Effector memory CD8-positive, alpha-beta T cell (primary cell): ENCODE data around the gene LRIT3.

Experiments used
- ATAC-seq: fragments of 150-1000 bp; cut with Tn5 transposase; replicated peaks from 2 replicates; pipeline ENCODE4 v1.10.0; 2021; ENCODE audit warnings: mild to moderate bottlenecking, moderate library complexity
- DNase-seq, 3 experiments: peaks; one replicate each; pipeline ENCODE4 v3.0.0; 2021
- H3K27ac Mint-ChIP-seq, 2 donors: one replicate each; pipeline ENCODE4 v1.8.0; 2022; ENCODE audit warnings: mild to moderate bottlenecking in 2 of 2, mixed read lengths in 2 of 2, moderate library complexity in 2 of 2
- H3K27me3 Mint-ChIP-seq, 2 donors: one replicate each; pipeline ENCODE4 v1.8.0; 2022; ENCODE audit warnings: mixed read lengths in 2 of 2
- H3K36me3 Mint-ChIP-seq: one replicate; pipeline ENCODE4 v1.8.0; 2022; ENCODE audit warnings: mild to moderate bottlenecking, moderate library complexity, mixed read lengths; ENCODE audit not compliant: insufficient read depth
- H3K4me1 Mint-ChIP-seq, 2 donors: one replicate each; pipeline ENCODE4 v1.8.0; 2022; ENCODE audit warnings: low read depth in 2 of 2, mixed read lengths in 2 of 2
- H3K4me3 Mint-ChIP-seq, 2 donors: one replicate each; pipeline ENCODE4 v1.8.0; 2022; ENCODE audit warnings: mild to moderate bottlenecking in 2 of 2, mixed read lengths in 2 of 2, moderate library complexity in 2 of 2
- H3K9me3 Mint-ChIP-seq, 2 donors: one replicate each; pipeline ENCODE4 v1.8.0; 2022; ENCODE audit warnings: mixed read lengths in 2 of 2

Gene LRIT3

GRCh38 chr4:109887071-109887470, 39.2 kb downstream of the LRIT3 start:
- Mint-ChIP-seq H3K4me1 (no peaks in the 10 kb centered on the region), H3K27me3 (no peaks in the 10 kb centered on the region), H3K36me3 (no peaks in the 10 kb centered on the region), H3K4me3 (no peak overlapping the region), H3K27ac (no peak overlapping the region), H3K9me3 (no peaks in the 10 kb centered on the region)
- DNase-seq (no peak), ATAC-seq (no peak)

- Mint-ChIP-seq H3K27ac (no peak overlapping the region), H3K36me3 (no peaks in the 10 kb centered on the region), H3K27me3 (peaks cover 0 to 7% of the 10 kb centered on the region in 2 donors), H3K9me3 (no peaks in the 10 kb centered on the region), H3K4me1 (no peaks in the 10 kb centered on the region), H3K4me3 (no peak overlapping the region)
- ATAC-seq: no peak
- no peak for DNase-seq
Measured at GRCh38 chr4:109890076-109890475, 42.2 kb downstream of the LRIT3 start.

- Mint-ChIP-seq H3K27ac (no peak overlapping the region), H3K9me3 (peaks cover 0 to 5% of the 10 kb centered on the region in 2 donors), H3K4me3 (no peak overlapping the region), H3K27me3 (peaks cover 50 to 57% of the 10 kb centered on the region in 2 donors), H3K4me1 (no peaks in the 10 kb centered on the region), H3K36me3 (no peaks in the 10 kb centered on the region)
- ATAC-seq (no peak), DNase-seq (no peak)
Measured at GRCh38 chr4:109902559-109903251, 54.8 kb downstream of the LRIT3 start.

GRCh38 chr4:109908731-109909130, 60.8 kb downstream of the LRIT3 start:
- Mint-ChIP-seq H3K4me1 (no peaks in the 10 kb centered on the region), H3K27ac (no peak overlapping the region), H3K4me3 (no peak overlapping the region), H3K27me3 (peaks cover 62 to 76% of the 10 kb centered on the region in 2 donors), H3K9me3 (peaks cover 0 to 5% of the 10 kb centered on the region in 2 donors), H3K36me3 (no peaks in the 10 kb centered on the region)
- DNase-seq: no peak
- ATAC-seq: no peak

GRCh38 chr4:109910256-109910655, 62.3 kb downstream of the LRIT3 start:
- peaks cover 62 to 75% of the 10 kb centered on the region in 2 donors for H3K27me3 Mint-ChIP-seq
- no peaks in the 10 kb centered on the region for H3K36me3 Mint-ChIP-seq
- no peak overlapping the region for H3K27ac Mint-ChIP-seq
- no peaks in the 10 kb centered on the region for H3K4me1 Mint-ChIP-seq
- ATAC-seq (no peak), DNase-seq (no peak)
- H3K9me3 Mint-ChIP-seq: peaks cover 0 to 5% of the 10 kb centered on the region in 2 donors
- H3K4me3 Mint-ChIP-seq: no peak overlapping the region

GRCh38 chr4:109912706-109913595, 65.0 kb downstream of the LRIT3 start, which contains the start of gene EGF:
EGF (plus strand) TSS chr4:109912883; CDS start chr4:109913336, 453 bp downstream.
- no peak for ATAC-seq
- H3K4me1 Mint-ChIP-seq: no peaks in the 10 kb centered on the region
- no peak for DNase-seq
- H3K4me3 Mint-ChIP-seq: no peak within 1 kb of the TSS
- H3K9me3 Mint-ChIP-seq: no peaks in the 10 kb centered on the region
- H3K27ac Mint-ChIP-seq: no peak within 1 kb of the TSS
- H3K36me3 Mint-ChIP-seq: no peaks in the 10 kb centered on the region
- peaks cover 50 to 63% of the 10 kb centered on the region in 2 donors for H3K27me3 Mint-ChIP-seq

- Mint-ChIP-seq H3K9me3 (no peaks in the 10 kb centered on the region), H3K27me3 (peaks cover 56 to 67% of the 10 kb centered on the region in 2 donors), H3K36me3 (no peaks in the 10 kb centered on the region), H3K4me3 (no peak overlapping the region), H3K4me1 (no peaks in the 10 kb centered on the region), H3K27ac (no peak overlapping the region)
- DNase-seq (no peak), ATAC-seq (no peak)
Measured at GRCh38 chr4:109913596-109914241, 65.8 kb downstream of the LRIT3 start.

- Mint-ChIP-seq H3K27me3 (peaks cover 56 to 68% of the 10 kb centered on the region in 2 donors), H3K4me3 (no peak overlapping the region), H3K9me3 (no peaks in the 10 kb centered on the region), H3K27ac (no peak overlapping the region), H3K36me3 (no peaks in the 10 kb centered on the region), H3K4me1 (no peaks in the 10 kb centered on the region)
- no peak for DNase-seq
- ATAC-seq: no peak
Measured at GRCh38 chr4:109914322-109914721, 66.4 kb downstream of the LRIT3 start.

- ATAC-seq (no peak), DNase-seq (no peak)
- H3K36me3 Mint-ChIP-seq: no peaks in the 10 kb centered on the region
- no peaks in the 10 kb centered on the region for H3K9me3 Mint-ChIP-seq
- H3K27me3 Mint-ChIP-seq: peaks cover 56 to 72% of the 10 kb centered on the region in 2 donors
- peaks cover 0 to 2% of the 10 kb centered on the region in 2 donors for H3K4me1 Mint-ChIP-seq
- H3K4me3 Mint-ChIP-seq: no peak overlapping the region
- H3K27ac Mint-ChIP-seq: no peak overlapping the region
Measured at GRCh38 chr4:109915385-109916026, 67.6 kb downstream of the LRIT3 start.

- no peaks in the 10 kb centered on the region for H3K36me3 Mint-ChIP-seq
- peaks cover 0 to 2% of the 10 kb centered on the region in 2 donors for H3K4me1 Mint-ChIP-seq
- peaks cover 56 to 74% of the 10 kb centered on the region in 2 donors for H3K27me3 Mint-ChIP-seq
- no peaks in the 10 kb centered on the region for H3K9me3 Mint-ChIP-seq
- no peak overlapping the region for H3K4me3 Mint-ChIP-seq
- H3K27ac Mint-ChIP-seq: no peak overlapping the region
- DNase-seq: no peak
- ATAC-seq: no peak
Measured at GRCh38 chr4:109916027-109916409, 68.1 kb downstream of the LRIT3 start.

GRCh38 chr4:109921384-109921808, 73.5 kb downstream of the LRIT3 start:
- peaks cover 10 to 37% of the 10 kb centered on the region in 2 donors for H3K27me3 Mint-ChIP-seq
- H3K9me3 Mint-ChIP-seq: no peaks in the 10 kb centered on the region
- peaks cover 0 to 2% of the 10 kb centered on the region in 2 donors for H3K4me1 Mint-ChIP-seq
- DNase-seq (no peak), ATAC-seq (no peak)
- H3K27ac Mint-ChIP-seq: no peak overlapping the region
- no peak overlapping the region for H3K4me3 Mint-ChIP-seq
- no peaks in the 10 kb centered on the region for H3K36me3 Mint-ChIP-seq
